WI38 (cell line): Measurements from ENCODE around the gene DNAH8.

Experiments
- H3K4me3 ChIP-seq: 2 replicates; pipeline ENCODE4 v1.5.1; 2011; ENCODE audit warnings: low read depth, mild to moderate bottlenecking, control low read depth, low read length
- CTCF ChIP-seq: IDR thresholded peaks from 2 replicates; pipeline ENCODE4 v1.5.1; 2012; ENCODE audit warnings: low read depth, mild to moderate bottlenecking, control low read depth, low read length

DNAH8 gene

GRCh38 chr6:38719358-38719757 lies 4.2 kb downstream of the DNAH8 start:
- no peak for TF ChIP-seq CTCF
- no peak overlapping the region for H3K4me3 ChIP-seq

- no peak for TF ChIP-seq CTCF
- no peak overlapping the region for H3K4me3 ChIP-seq
Observed at GRCh38 chr6:38720295-38720694, 5.2 kb downstream of the DNAH8 start.

- TF ChIP-seq CTCF, result no peak
- no peak overlapping the region for H3K4me3 ChIP-seq
Observed at GRCh38 chr6:38722038-38722437, 6.9 kb downstream of the DNAH8 start.

GRCh38 chr6:38722727-38723334 lies 7.7 kb downstream of the DNAH8 start:
- H3K4me3 ChIP-seq, result no peak overlapping the region
- TF ChIP-seq CTCF, result no peak

- H3K4me3 ChIP-seq, result no peak overlapping the region
- no peak for TF ChIP-seq CTCF
Observed at GRCh38 chr6:38723783-38724182, 8.7 kb downstream of the DNAH8 start.

- no peak for TF ChIP-seq CTCF
- no peak overlapping the region for H3K4me3 ChIP-seq
Observed at GRCh38 chr6:38724343-38724742, 9.2 kb downstream of the DNAH8 start.

GRCh38 chr6:38725414-38726183 lies 10.5 kb downstream of the DNAH8 start:
- TF ChIP-seq CTCF, result no peak
- no peak overlapping the region for H3K4me3 ChIP-seq
